ENCODE data around the gene MED1. TPM values are rescaled to one million over a fixed set of nuclear protein-coding genes. Genes with fewer than 3 reads are reported as not detected.

MED1 gene
- polyA plus RNA-seq, 3 donors, result 5.0 to 9.1 (median 7.6) TPM

DNA sequence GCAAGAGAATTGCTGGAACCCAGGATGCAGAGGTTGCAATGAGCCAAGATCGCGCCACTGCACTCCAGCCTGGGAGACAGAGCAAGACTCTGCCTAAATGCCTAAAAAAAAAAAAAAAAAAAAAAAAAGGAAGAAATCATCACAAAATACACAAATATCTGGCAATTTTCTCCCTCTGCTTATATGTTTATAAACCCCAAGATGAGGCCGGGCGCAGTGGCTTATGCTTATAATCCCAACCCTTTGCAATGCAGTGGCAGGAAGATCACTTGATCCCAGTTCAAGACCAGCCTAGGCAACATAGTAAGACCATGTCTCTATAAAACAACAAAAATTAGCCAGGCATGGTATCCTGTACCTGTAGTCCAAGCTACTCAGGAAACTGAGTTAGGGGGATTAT lies 21.5 kb downstream of the MED1 start:
- no peaks in the 10 kb centered on the region for H3K9me3 Mint-ChIP-seq
- Histone ChIP-seq H3K4me2 (replicated peaks; ENCODE audit: extremely low read depth, low read length, poor library complexity, severe bottlenecking) (no peak overlapping the region), H3K9ac (ENCODE audit: insufficient read depth, low read length, poor library complexity, severe bottlenecking) (no peak overlapping the region), H3K4me3 (replicated peaks in 1 of 3; ENCODE audit: low read depth in 2 of 3, low read length in 3 of 3) (no peak overlapping the region), H3K9me3 (replicated peaks in 1 of 2; ENCODE audit: control insufficient read depth in 1 of 2, insufficient read depth in 1 of 2, low read length in 2 of 2) (no peaks in the 10 kb centered on the region), H3K4me1 (ENCODE audit: control insufficient read depth in 1 of 2, insufficient read depth in 2 of 2, low read length in 2 of 2) (no peaks in the 10 kb centered on the region), H4K20me1 (ENCODE audit: insufficient read depth, low read length) (no peaks in the 10 kb centered on the region), H3K36me3 (replicated peaks in 1 of 2; ENCODE audit: control insufficient read depth in 1 of 2, insufficient read depth in 2 of 2, low read length in 2 of 2) (peaks cover 84 to 97% of the 10 kb centered on the region in 2 donors), H3K27me3 (ENCODE audit: control insufficient read depth in 2 of 2, insufficient read depth in 2 of 2, low read length in 2 of 2) (no peaks in the 10 kb centered on the region), H2AFZ (ENCODE audit: insufficient read depth, low read depth, low read length, poor library complexity, severe bottlenecking) (no peak overlapping the region), H3K79me2 (ENCODE audit: insufficient read depth, low read length) (no peaks in the 10 kb centered on the region), H3K27ac (ENCODE audit: low read depth in 1 of 2, low read length in 2 of 2) (no peak overlapping the region)
- no peak overlapping the region for H3K27ac Mint-ChIP-seq
- intact Hi-C loops (cut with micrococcal nuclease), result no loop called here
- peaks cover 73 to 97% of the 10 kb centered on the region in 2 donors for H3K36me3 Mint-ChIP-seq
- DNase-seq, result no peak
- no peak overlapping the region for H3K4me3 Mint-ChIP-seq
- TF ChIP-seq, protein P1, sequence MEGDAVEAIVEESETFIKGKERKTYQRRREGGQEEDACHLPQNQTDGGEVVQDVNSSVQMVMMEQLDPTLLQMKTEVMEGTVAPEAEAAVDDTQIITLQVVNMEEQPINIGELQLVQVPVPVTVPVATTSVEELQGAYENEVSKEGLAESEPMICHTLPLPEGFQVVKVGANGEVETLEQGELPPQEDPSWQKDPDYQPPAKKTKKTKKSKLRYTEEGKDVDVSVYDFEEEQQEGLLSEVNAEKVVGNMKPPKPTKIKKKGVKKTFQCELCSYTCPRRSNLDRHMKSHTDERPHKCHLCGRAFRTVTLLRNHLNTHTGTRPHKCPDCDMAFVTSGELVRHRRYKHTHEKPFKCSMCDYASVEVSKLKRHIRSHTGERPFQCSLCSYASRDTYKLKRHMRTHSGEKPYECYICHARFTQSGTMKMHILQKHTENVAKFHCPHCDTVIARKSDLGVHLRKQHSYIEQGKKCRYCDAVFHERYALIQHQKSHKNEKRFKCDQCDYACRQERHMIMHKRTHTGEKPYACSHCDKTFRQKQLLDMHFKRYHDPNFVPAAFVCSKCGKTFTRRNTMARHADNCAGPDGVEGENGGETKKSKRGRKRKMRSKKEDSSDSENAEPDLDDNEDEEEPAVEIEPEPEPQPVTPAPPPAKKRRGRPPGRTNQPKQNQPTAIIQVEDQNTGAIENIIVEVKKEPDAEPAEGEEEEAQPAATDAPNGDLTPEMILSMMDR (IDR thresholded peaks at IDR 0.05), result no peak
- 100% methylated on average over 2 of the region's 4 CpGs for WGBS (ENCODE audit: insufficient coverage)
- no peaks in the 10 kb centered on the region for H3K4me1 Mint-ChIP-seq
- H3K27me3 Mint-ChIP-seq (ENCODE audit: low read depth in 3 of 3), result peaks cover 0 to 1% (median 0%) of the 10 kb centered on the region in 3 donors

DNA sequence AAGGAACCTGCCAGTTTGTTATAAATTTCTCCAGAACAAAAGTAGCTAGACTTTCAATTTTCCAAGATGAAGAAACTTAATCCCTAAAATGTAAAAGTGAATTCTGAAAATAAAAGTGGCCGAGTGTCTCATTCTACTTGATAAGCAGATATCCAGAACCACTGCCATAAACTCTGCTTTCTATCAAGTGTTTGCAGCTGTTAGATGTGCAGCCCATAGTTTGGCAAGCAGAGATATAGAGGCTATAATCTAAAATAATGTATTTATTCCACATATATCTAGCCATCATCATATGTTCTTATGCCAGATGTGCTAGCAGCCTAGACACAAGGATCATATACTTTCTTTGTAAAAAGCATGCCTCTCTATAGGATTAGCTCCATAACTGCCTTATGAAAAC lies 34.9 kb downstream of the MED1 start:
- Histone ChIP-seq H3K4me3 (replicated peaks in 1 of 3; ENCODE audit: low read depth in 2 of 3, low read length in 3 of 3) (no peak overlapping the region), H3K4me1 (ENCODE audit: control insufficient read depth in 1 of 2, insufficient read depth in 2 of 2, low read length in 2 of 2) (no peaks in the 10 kb centered on the region), H3K27me3 (ENCODE audit: control insufficient read depth in 2 of 2, insufficient read depth in 2 of 2, low read length in 2 of 2) (no peaks in the 10 kb centered on the region), H3K9me3 (replicated peaks in 1 of 2; ENCODE audit: control insufficient read depth in 1 of 2, insufficient read depth in 1 of 2, low read length in 2 of 2) (no peaks in the 10 kb centered on the region), H3K9ac (ENCODE audit: insufficient read depth, low read length, poor library complexity, severe bottlenecking) (no peak overlapping the region), H4K20me1 (ENCODE audit: insufficient read depth, low read length) (no peaks in the 10 kb centered on the region), H3K27ac (ENCODE audit: low read depth in 1 of 2, low read length in 2 of 2) (no peak overlapping the region), H3K36me3 (replicated peaks in 1 of 2; ENCODE audit: control insufficient read depth in 1 of 2, insufficient read depth in 2 of 2, low read length in 2 of 2) (peaks cover 75 to 96% of the 10 kb centered on the region in 2 donors), H3K79me2 (ENCODE audit: insufficient read depth, low read length) (no peaks in the 10 kb centered on the region), H2AFZ (ENCODE audit: insufficient read depth, low read depth, low read length, poor library complexity, severe bottlenecking) (no peak overlapping the region), H3K4me2 (replicated peaks; ENCODE audit: extremely low read depth, low read length, poor library complexity, severe bottlenecking) (no peak overlapping the region)
- no peak overlapping the region for H3K4me3 Mint-ChIP-seq
- intact Hi-C loops (cut with micrococcal nuclease), result no loop called here
- TF ChIP-seq, protein P1 (IDR thresholded peaks at IDR 0.05), result no peak
- no CpG with 5 or more reads among the region's 1 CpG for WGBS (ENCODE audit: insufficient coverage)
- H3K36me3 Mint-ChIP-seq, result peaks cover 53 to 91% of the 10 kb centered on the region in 2 donors
- H3K9me3 Mint-ChIP-seq, result no peaks in the 10 kb centered on the region
- no peaks in the 10 kb centered on the region for H3K27me3 Mint-ChIP-seq (ENCODE audit: low read depth in 3 of 3)
- H3K4me1 Mint-ChIP-seq, result no peaks in the 10 kb centered on the region
- no peak overlapping the region for H3K27ac Mint-ChIP-seq
- no peak for DNase-seq

Measured in CD14-positive monocyte (primary cell).